MM.1S (cell line): ENCODE results near the gene C16orf87.
"Not testable (repeated sequence)": the region's sequence is repeated elsewhere in the genome, so short reads cannot be mapped to it uniquely, and the experiment has no call there.

Experiments used
- DNase-seq: peaks from one replicate; pipeline ENCODE4 v3.0.0-alpha.2; 2015
- H2AFZ ChIP-seq: fragments of 300-600 bp; sonication (generic); 2 replicates; pipeline ENCODE4 v1.6.0; 2016; ENCODE audit warnings: antibody characterized with exemption, low read length
- H3F3A ChIP-seq: fragments of 300-600 bp; sonication (generic); 2 replicates; pipeline ENCODE4 v1.6.1; 2016; ENCODE audit warnings: mild to moderate bottlenecking, antibody characterized with exemption, low read length, moderate library complexity, mixed read lengths; ENCODE audit not compliant: insufficient read depth
- H3K27ac ChIP-seq: fragments of 300-600 bp; sonication (generic); 2 replicates; pipeline ENCODE4 v1.5.1; 2016; ENCODE audit warnings: mild to moderate bottlenecking, low read length
- H3K27me3 ChIP-seq: fragments of 300-600 bp; sonication (generic); replicated peaks from 2 replicates; pipeline ENCODE4 v1.6.0; 2016; ENCODE audit warnings: low read length; ENCODE audit not compliant: insufficient read depth
- H3K36me3 ChIP-seq: fragments of 300-600 bp; sonication (generic); replicated peaks from 2 replicates; pipeline ENCODE4 v1.6.1; 2016; ENCODE audit warnings: mild to moderate bottlenecking, low read length, mixed read lengths; ENCODE audit not compliant: insufficient read depth
- H3K4me1 ChIP-seq: fragments of 300-600 bp; sonication (generic); 2 replicates; pipeline ENCODE4 v1.6.1; 2016; ENCODE audit warnings: low read length, mixed read lengths
- H3K4me2 ChIP-seq: fragments of 300-600 bp; sonication (generic); 2 replicates; pipeline ENCODE4 v1.6.0; 2016; ENCODE audit warnings: low read depth, low read length
- H3K4me3 ChIP-seq: fragments of 300-600 bp; sonication (generic); 2 replicates; pipeline ENCODE4 v1.5.1; 2016; ENCODE audit warnings: low read length, mixed read lengths
- H3K79me2 ChIP-seq: fragments of 300-600 bp; sonication (generic); 2 replicates; pipeline ENCODE4 v1.6.1; 2016; ENCODE audit warnings: mixed run types, low read length, mixed read lengths
- H3K9ac ChIP-seq: fragments of 300-600 bp; sonication (generic); 2 replicates; pipeline ENCODE4 v1.6.1; 2016; ENCODE audit warnings: low read length, mixed read lengths
- H3K9me2 ChIP-seq: fragments of 300-600 bp; sonication (generic); replicated peaks from 2 replicates; pipeline ENCODE4 v1.6.1; 2016; ENCODE audit warnings: mild to moderate bottlenecking, low read length, mixed read lengths; ENCODE audit not compliant: insufficient read depth
- H3K9me3 ChIP-seq: fragments of 300-600 bp; sonication (generic); replicated peaks from 2 replicates; pipeline ENCODE4 v1.6.1; 2016; ENCODE audit warnings: mild to moderate bottlenecking, low read length, mixed read lengths; ENCODE audit not compliant: insufficient read depth
- H4K20me1 ChIP-seq: fragments of 300-600 bp; sonication (generic); 2 replicates; pipeline ENCODE4 v1.6.1; 2016; ENCODE audit warnings: mild to moderate bottlenecking, low read length, moderate library complexity, mixed read lengths; ENCODE audit not compliant: insufficient read depth
- CTCF ChIP-seq: fragments of 300-600 bp; sonication (generic); IDR thresholded peaks from 2 replicates; pipeline ENCODE4 v1.5.1; 2016; ENCODE audit warnings: antibody characterized with exemption, low read length, mixed read lengths
- EZH2 ChIP-seq: fragments of 300-600 bp; sonication (generic); optimal IDR thresholded peaks from 2 replicates; pipeline ENCODE3; 2017; ENCODE audit warnings: low read depth, mild to moderate bottlenecking, antibody characterized with exemption, low read length, mixed read lengths
- EZH2phosphoT487 ChIP-seq: fragments of 300-600 bp; sonication (generic); IDR thresholded peaks from 2 replicates; pipeline ENCODE4 v1.6.1; 2018; ENCODE audit warnings: antibody characterized with exemption, low read length

C16orf87 gene

GRCh38 chr16:46871597-46871996, 40.6 kb upstream of the C16orf87 start:
- no peak overlapping the region for H2AFZ ChIP-seq
- no peaks in the 10 kb centered on the region for H3K27me3 ChIP-seq
- H3K27ac ChIP-seq = no peak overlapping the region
- H3K36me3 ChIP-seq = no peaks in the 10 kb centered on the region
- no peak overlapping the region for H3K4me2 ChIP-seq
- no peaks in the 10 kb centered on the region for H3K9me3 ChIP-seq
- H4K20me1 ChIP-seq = no peaks in the 10 kb centered on the region
- TF ChIP-seq CTCF = no peak
- no peak for TF ChIP-seq EZH2phosphoT487
- TF ChIP-seq EZH2 = no peak
- H3K79me2 ChIP-seq = no peaks in the 10 kb centered on the region
- no peaks in the 10 kb centered on the region for H3K4me1 ChIP-seq
- H3K4me3 ChIP-seq = no peak overlapping the region
- H3K9me2 ChIP-seq = no peaks in the 10 kb centered on the region
- no peak overlapping the region for H3K9ac ChIP-seq
- H3F3A ChIP-seq = no peaks in the 10 kb centered on the region
- DNase-seq = no peak

- not testable (repeated sequence) for H3K4me3 ChIP-seq, H3F3A ChIP-seq, H3K27ac ChIP-seq, H3K4me2 ChIP-seq, H3K9me3 ChIP-seq, H3K9me2 ChIP-seq, H3K9ac ChIP-seq, H3K4me1 ChIP-seq, H3K36me3 ChIP-seq, H3K79me2 ChIP-seq, H3K27me3 ChIP-seq, DNase-seq, H2AFZ ChIP-seq, H4K20me1 ChIP-seq
Measured at GRCh38 chr16:46868891-46869290, 37.9 kb upstream of the C16orf87 start.

- H3K27ac ChIP-seq, H3K79me2 ChIP-seq: not testable (repeated sequence)
Measured at GRCh38 chr16:46867486-46867885, 36.5 kb upstream of the C16orf87 start.

GRCh38 chr16:46866286-46866685, 35.3 kb upstream of the C16orf87 start:
- TF ChIP-seq CTCF (no peak), EZH2 (no peak), EZH2phosphoT487 (no peak)
- H3K27me3 ChIP-seq = no peaks in the 10 kb centered on the region
- peaks cover 8% of the 10 kb centered on the region; the same call in 1 of the 2 replicates for H3F3A ChIP-seq
- H3K36me3 ChIP-seq = no peaks in the 10 kb centered on the region
- no peak overlapping the region for H3K4me2 ChIP-seq
- no peak for DNase-seq
- H4K20me1 ChIP-seq = no peaks in the 10 kb centered on the region
- no peak overlapping the region for H3K4me3 ChIP-seq
- H3K9me2 ChIP-seq = no peaks in the 10 kb centered on the region
- no peak overlapping the region for H2AFZ ChIP-seq
- no peaks in the 10 kb centered on the region for H3K9me3 ChIP-seq
- peaks cover 11% of the 10 kb centered on the region for H3K4me1 ChIP-seq
- H3K79me2 ChIP-seq = no peaks in the 10 kb centered on the region
- H3K27ac ChIP-seq = no peak overlapping the region
- H3K9ac ChIP-seq = no peak overlapping the region

More at GRCh38 chr16:46867486-46867885, 36.5 kb upstream of the C16orf87 start:
- not testable (repeated sequence) for H3K4me2 ChIP-seq, H3K9me2 ChIP-seq, H3K4me3 ChIP-seq, DNase-seq, H3K36me3 ChIP-seq, H2AFZ ChIP-seq, H3F3A ChIP-seq, H3K9me3 ChIP-seq, H3K9ac ChIP-seq, H4K20me1 ChIP-seq, H3K27me3 ChIP-seq
- H3K4me1 ChIP-seq = peaks cover 11% of the 10 kb centered on the region
